Activated CD4-positive, alpha-beta memory T cell treated with anti-CD3 and anti-CD28 coated beads, Interleukin-2, amount 10 ng/mL, durations not matched to agents 7 days and 5 days (primary cell): Measurements from ENCODE around the gene DOCK7. TPM values are rescaled to one million over a fixed set of nuclear protein-coding genes. Genes with fewer than 3 reads are reported as not detected.

Experiments
- CTCF ChIA-PET: fragments of 350-600 bp; sonication (Branson Sonifier 250); formaldehyde crosslinking; loops from one replicate; lab custom pipeline; 2021; ENCODE audit warnings: antibody characterized with exemption, inconsistent platforms; lab: Charles Lee
- POLR2A ChIA-PET: fragments of 350-600 bp; sonication (Branson Sonifier 250); formaldehyde crosslinking; loops from one replicate; lab custom pipeline; 2021; ENCODE audit warnings: antibody characterized with exemption; lab: Charles Lee
- DNase-seq: peaks from one replicate; pipeline ENCODE4 v3.0.0-alpha.2; 2020
- H3K27ac Mint-ChIP-seq: one replicate; pipeline ENCODE4 v1.8.0; 2021; ENCODE audit warnings: mild to moderate bottlenecking, mixed read lengths
- H3K27me3 Mint-ChIP-seq: one replicate; pipeline ENCODE4 v1.8.0; 2021; ENCODE audit warnings: mixed read lengths
- H3K36me3 Mint-ChIP-seq: one replicate; pipeline ENCODE4 v1.8.0; 2021; ENCODE audit warnings: low read depth, mixed read lengths
- H3K4me1 Mint-ChIP-seq: one replicate; pipeline ENCODE4 v1.8.0; 2021; ENCODE audit warnings: mixed read lengths
- H3K4me3 Mint-ChIP-seq: one replicate; pipeline ENCODE4 v1.8.0; 2021; ENCODE audit warnings: mild to moderate bottlenecking, mixed read lengths
- H3K9me3 Mint-ChIP-seq: one replicate; pipeline ENCODE4 v1.8.0; 2021; ENCODE audit warnings: mixed read lengths
- total RNA-seq, 2 experiments: library from RNA; stranded (reverse); gene quantifications; one replicate each; pipeline ENCODE4 v1.2.3, GENCODE V29; 2021

DOCK7 gene
- total RNA-seq, 2 experiments from 2014 or later = 7.6 to 13.5 TPM

DNA sequence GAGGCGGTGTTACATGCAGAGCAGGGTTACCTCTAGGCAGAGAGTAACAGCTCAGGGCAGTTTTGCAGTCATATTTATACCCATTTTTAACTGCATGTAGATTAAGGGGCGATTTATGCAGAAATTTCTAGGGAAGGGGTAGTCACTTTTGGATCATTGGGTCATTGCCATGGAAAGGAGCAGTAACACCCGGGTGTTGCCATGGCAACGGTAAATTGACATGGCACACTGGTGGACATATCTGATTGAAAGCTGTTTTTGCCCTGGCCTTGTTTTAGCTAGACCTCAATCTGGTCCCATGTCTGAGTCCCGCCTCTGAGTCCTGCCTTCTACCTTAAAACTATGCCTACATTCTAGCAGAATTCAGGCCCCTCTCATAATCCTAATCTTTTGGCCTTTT, 263.1 kb downstream of the DOCK7 start:
- H3K9me3 Mint-ChIP-seq = no peaks in the 10 kb centered on the region
- no peak overlapping the region for H3K27ac Mint-ChIP-seq
- H3K4me3 Mint-ChIP-seq = no peak overlapping the region
- DNase-seq = no peak
- ChIA-PET CTCF (interaction anchor here (0.6 to 2.8 kb wide), 2 partner anchors 10 to 261 kb away, joined by 3 to 7 read pairs; no protein-coding TSS in a partner anchor), POLR2A (interaction anchor here (2.8 kb wide), 1 partner anchor 11 kb away, joined by 11 read pairs; no protein-coding TSS in a partner anchor)
- no peaks in the 10 kb centered on the region for H3K36me3 Mint-ChIP-seq
- H3K27me3 Mint-ChIP-seq = peaks cover 2% of the 10 kb centered on the region
- H3K4me1 Mint-ChIP-seq = peaks cover 3% of the 10 kb centered on the region

DNA sequence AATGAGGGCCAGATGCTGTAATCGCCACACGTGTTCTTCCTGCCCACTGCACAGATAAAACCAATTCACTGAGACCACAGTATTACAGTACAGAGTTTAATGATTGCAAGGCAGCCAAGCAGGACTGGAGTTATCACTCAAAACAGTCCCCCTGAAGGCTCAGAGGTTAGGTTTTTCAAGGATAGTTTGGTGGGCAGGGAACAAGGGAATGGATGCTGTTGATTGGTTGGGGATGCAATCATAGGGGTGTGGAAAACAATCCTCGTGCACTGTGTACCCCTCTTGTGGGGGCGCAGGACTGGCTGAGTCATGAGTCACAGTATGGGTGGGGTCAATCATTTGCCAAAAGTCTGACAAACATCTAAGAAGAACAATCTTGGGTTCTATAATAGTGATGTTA, 263.8 kb downstream of the DOCK7 start:
- no peak overlapping the region for H3K4me3 Mint-ChIP-seq
- no peaks in the 10 kb centered on the region for H3K9me3 Mint-ChIP-seq
- POLR2A ChIA-PET = interaction anchor here (2.8 kb wide), 1 partner anchor 11 kb away, joined by 11 read pairs; no protein-coding TSS in a partner anchor
- H3K27me3 Mint-ChIP-seq = peaks cover 2% of the 10 kb centered on the region
- CTCF ChIA-PET = interaction anchor here (2.8 kb wide), 1 partner anchor 11 kb away, joined by 7 read pairs; no protein-coding TSS in a partner anchor
- no peaks in the 10 kb centered on the region for H3K36me3 Mint-ChIP-seq
- no peak overlapping the region for H3K27ac Mint-ChIP-seq
- no peak for DNase-seq
- H3K4me1 Mint-ChIP-seq = peaks cover 3% of the 10 kb centered on the region

DNA sequence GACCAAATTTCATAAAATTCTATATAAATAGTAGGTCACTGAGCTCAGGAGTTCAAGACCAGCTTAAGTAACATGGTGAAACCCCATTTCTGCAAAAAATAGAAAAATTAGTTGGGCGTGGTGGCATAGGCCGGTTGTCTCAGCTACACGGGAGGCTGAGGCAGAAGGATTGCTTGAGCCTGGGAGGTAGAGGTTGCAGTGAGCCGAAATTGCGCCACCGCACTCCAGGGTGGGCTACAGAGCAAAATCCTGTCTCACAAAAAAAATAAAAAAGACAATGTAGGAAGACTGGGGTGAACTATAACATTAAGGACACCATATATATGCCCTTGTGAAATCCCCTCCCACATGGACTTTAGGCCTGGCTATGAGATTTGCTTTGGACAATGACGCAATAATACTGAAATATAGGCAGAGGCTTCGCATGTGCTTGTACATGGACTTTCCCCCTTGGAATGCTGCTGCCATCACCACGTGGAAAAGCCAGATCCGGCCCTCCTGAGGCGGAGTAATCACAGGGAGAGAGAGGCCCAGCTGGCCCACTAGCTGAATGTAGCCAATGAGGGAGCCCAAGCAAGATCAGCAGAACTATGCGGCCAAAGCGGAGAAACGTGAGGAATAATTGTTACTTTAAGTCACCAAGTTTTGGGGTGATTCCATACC, 264.5 kb downstream of the DOCK7 start:
- POLR2A ChIA-PET = interaction anchor here (2.8 kb wide), 1 partner anchor 12 kb away, joined by 11 read pairs; no protein-coding TSS in a partner anchor
- Mint-ChIP-seq H3K4me1 (peaks cover 3% of the 10 kb centered on the region), H3K27ac (no peak overlapping the region), H3K9me3 (no peaks in the 10 kb centered on the region), H3K36me3 (no peaks in the 10 kb centered on the region), H3K4me3 (no peak overlapping the region), H3K27me3 (peaks cover 5% of the 10 kb centered on the region)
- CTCF ChIA-PET = interaction anchor here (0.6 to 2.8 kb wide), 2 partner anchors 11 to 1400 kb away, joined by 4 to 7 read pairs; no protein-coding TSS in a partner anchor
- DNase-seq = no peak

DNA sequence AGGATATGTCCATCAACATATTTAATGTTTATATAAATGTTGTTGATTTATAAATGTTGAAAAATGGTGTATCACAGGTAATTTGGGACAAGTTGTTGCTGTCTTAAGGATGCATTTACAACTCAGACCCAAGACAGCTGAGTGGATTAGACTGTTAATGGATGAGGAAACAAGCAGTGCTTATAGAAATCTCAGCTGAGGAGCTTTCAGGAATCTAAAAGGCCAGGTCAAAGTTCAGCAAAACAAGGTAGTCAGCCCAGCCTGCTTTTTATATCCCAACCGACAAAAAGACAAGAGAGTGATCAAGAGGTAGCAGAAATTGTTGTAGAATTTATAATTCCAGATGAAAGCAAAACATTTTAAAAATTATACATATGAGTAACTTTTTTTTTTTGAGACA, 268.0 kb downstream of the DOCK7 start:
- no peak overlapping the region for H3K4me3 Mint-ChIP-seq
- H3K4me1 Mint-ChIP-seq = peaks cover 3% of the 10 kb centered on the region
- H3K36me3 Mint-ChIP-seq = no peaks in the 10 kb centered on the region
- no peaks in the 10 kb centered on the region for H3K9me3 Mint-ChIP-seq
- POLR2A ChIA-PET = interaction anchor here (1.3 kb wide), 1 partner anchor 16 kb away, joined by 4 read pairs; the partner anchor contains the start of gene USP1
- DNase-seq = no peak
- no peak overlapping the region for H3K27ac Mint-ChIP-seq
- peaks cover 7% of the 10 kb centered on the region for H3K27me3 Mint-ChIP-seq
- CTCF ChIA-PET = interaction anchor here (2.1 kb wide), 1 partner anchor 13 kb away, joined by 5 read pairs; no protein-coding TSS in a partner anchor

DNA sequence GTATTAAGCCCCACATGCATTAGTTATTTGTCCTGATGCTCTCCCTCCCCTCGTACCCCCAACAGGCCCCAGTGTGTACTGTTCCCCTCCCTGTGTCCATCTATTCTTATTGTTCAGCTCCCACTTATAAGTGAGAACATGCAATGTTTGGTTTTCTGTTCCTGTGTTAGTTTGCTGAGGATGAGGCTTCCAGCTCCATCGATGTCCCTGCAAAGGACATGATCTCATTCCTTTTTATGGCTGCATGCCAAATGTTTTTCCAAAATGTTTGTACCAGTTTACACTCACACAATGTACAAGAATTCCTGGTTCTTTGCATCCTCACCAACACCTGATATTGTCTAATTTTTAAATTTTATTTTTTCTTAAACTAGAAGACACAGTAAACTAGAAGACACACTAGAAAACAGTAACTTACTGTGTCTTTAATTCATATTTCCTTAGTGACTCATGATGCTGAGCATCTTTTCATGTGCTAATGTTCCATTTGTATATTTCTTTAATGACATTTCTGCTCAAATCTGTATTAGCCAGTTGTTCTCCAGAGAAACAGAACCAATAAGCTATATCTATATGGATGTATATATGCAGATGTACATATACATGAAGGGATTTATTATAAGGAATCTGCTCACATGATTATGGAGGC, 270.7 kb downstream of the DOCK7 start:
- ChIA-PET CTCF (interaction anchor here (0.7 kb wide), 1 partner anchor 10 kb away, joined by 3 read pairs; no protein-coding TSS in a partner anchor), POLR2A (interaction anchor here (1.3 kb wide), 1 partner anchor 18 kb away, joined by 4 read pairs; no protein-coding TSS in a partner anchor)
- Mint-ChIP-seq H3K9me3 (no peaks in the 10 kb centered on the region), H3K4me3 (no peak overlapping the region), H3K36me3 (no peaks in the 10 kb centered on the region), H3K27me3 (peaks cover 7% of the 10 kb centered on the region), H3K27ac (no peak overlapping the region), H3K4me1 (no peaks in the 10 kb centered on the region)
- no peak for DNase-seq

DNA sequence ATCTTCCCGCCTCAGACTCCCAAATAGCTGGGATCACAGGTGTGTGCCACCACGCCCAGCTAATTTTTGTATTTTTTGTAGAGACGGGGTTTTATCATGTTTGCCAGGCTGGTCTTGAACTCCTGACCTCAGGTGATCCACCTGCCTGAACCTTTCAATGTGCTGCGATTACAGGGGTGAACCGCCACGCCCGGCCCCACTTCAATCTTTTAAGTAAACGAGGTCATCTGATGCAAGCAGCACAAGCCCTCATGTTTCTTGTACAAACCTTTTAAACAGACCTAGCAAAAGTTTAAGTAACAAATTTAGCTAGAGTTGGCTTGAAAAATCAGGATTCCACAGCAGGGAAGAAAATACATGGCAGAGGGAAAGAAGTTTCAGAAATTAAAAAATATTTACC, 272.5 kb downstream of the DOCK7 start:
- peaks cover 7% of the 10 kb centered on the region for H3K27me3 Mint-ChIP-seq
- no peaks in the 10 kb centered on the region for H3K36me3 Mint-ChIP-seq
- DNase-seq = no peak
- CTCF ChIA-PET = no interaction called here
- H3K4me3 Mint-ChIP-seq = no peak overlapping the region
- POLR2A ChIA-PET = no interaction called here
- H3K9me3 Mint-ChIP-seq = no peaks in the 10 kb centered on the region
- H3K4me1 Mint-ChIP-seq = no peaks in the 10 kb centered on the region
- no peak overlapping the region for H3K27ac Mint-ChIP-seq

DNA sequence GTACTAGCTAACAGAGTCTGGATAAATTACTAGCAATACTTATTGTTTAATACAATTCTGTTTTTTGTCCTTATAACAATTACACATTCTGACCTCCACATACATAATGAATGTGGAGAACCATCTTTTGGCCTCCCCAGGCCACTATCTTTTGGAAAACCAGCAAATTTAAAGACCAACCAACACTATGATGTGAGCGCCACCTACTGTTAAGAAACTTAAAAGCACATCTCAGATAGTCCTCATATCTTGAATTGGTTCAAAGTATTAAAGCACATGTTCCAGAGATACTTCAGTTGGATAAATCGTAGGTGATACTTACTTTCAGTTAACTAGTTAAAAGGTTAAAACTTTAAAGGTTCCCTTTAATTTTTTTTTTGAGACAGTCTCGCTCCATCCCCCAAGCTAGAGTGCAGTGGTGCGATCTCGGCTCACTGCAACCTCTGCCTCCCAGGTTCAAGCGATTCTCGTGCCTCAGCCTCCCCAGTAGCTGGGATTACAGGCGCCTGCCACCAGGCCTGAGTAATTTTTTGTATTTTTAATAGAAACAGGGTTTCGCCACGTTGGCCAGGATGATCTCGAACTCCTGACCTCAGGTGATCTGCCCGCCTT, 280.7 kb downstream of the DOCK7 start:
- CTCF ChIA-PET = interaction anchor here (0.6 to 4.5 kb wide), 12 partner anchors 10 to 339 kb away, joined by 3 to 40 read pairs (median 3); no protein-coding TSS in a partner anchor
- Mint-ChIP-seq H3K27me3 (peaks cover 2% of the 10 kb centered on the region), H3K36me3 (no peaks in the 10 kb centered on the region), H3K27ac (no peak overlapping the region), H3K4me1 (no peaks in the 10 kb centered on the region), H3K4me3 (no peak overlapping the region), H3K9me3 (no peaks in the 10 kb centered on the region)
- no peak for DNase-seq
- POLR2A ChIA-PET = no interaction called here

DNA sequence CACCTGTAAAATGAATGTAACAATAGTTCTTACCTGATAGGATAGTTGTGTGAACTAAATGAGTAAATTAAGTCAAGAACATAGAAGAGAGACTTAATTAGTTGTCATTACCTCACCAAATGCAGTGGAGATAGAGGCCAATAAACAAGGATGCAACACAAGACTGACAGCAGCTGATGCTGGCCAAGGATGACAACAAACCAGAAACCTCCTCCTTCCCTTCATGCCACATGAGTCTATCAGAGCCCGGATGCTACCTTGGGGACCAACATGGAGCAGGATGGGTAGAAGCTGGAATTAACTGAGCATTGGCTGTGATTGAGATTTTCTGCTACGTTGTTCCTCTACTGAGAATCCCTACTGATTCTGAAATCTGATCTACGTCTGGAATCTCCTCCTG, 281.6 kb downstream of the DOCK7 start:
- H3K4me1 Mint-ChIP-seq = no peaks in the 10 kb centered on the region
- DNase-seq = no peak
- peaks cover 2% of the 10 kb centered on the region for H3K27me3 Mint-ChIP-seq
- H3K4me3 Mint-ChIP-seq = no peak overlapping the region
- POLR2A ChIA-PET = no interaction called here
- CTCF ChIA-PET = interaction anchor here (0.5 to 4.5 kb wide), 14 partner anchors 11 to 455 kb away, joined by 3 to 40 read pairs (median 3); no protein-coding TSS in a partner anchor
- no peak overlapping the region for H3K27ac Mint-ChIP-seq
- no peaks in the 10 kb centered on the region for H3K36me3 Mint-ChIP-seq
- H3K9me3 Mint-ChIP-seq = no peaks in the 10 kb centered on the region

DNA sequence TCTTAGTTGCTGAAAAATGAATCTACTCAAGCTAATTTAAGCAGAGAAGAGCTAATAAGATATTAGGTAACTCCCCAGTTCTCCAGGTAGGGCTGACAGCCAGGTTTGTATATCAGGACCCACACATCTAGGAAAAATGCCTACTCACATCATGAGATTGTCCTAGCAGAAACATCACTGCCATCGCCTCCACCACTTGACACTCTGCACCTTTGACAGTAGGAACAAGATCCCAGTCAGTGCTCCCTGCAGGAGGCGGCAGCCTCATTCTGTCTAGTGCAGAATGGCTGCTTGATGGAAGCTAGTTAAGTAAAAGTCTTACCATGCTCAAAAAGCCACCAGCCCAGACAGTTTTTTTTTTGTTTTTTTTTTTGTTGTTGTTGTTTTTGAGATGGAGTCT, 282.9 kb downstream of the DOCK7 start:
- CTCF ChIA-PET = interaction anchor here (0.5 to 4.5 kb wide), 7 partner anchors 176 to 341 kb away, joined by 3 to 40 read pairs (median 4); no protein-coding TSS in a partner anchor
- no peaks in the 10 kb centered on the region for H3K36me3 Mint-ChIP-seq

More for the DNA sequence above, 282.9 kb downstream of the DOCK7 start:
- no peak overlapping the region for H3K27ac Mint-ChIP-seq
- no peak overlapping the region for H3K4me3 Mint-ChIP-seq
- H3K4me1 Mint-ChIP-seq = no peaks in the 10 kb centered on the region
- DNase-seq = no peak
- no peaks in the 10 kb centered on the region for H3K9me3 Mint-ChIP-seq
- POLR2A ChIA-PET = interaction anchor here (1.8 kb wide), 1 partner anchor 30 kb away, joined by 4 read pairs; no protein-coding TSS in a partner anchor
- H3K27me3 Mint-ChIP-seq = peaks cover 2% of the 10 kb centered on the region

Other genes starting within 250 kb of the DOCK7 start
- not detected for gene ANGPTL3, start 90.9 kb downstream of the DOCK7 start, total RNA-seq
- gene ATG4C, start 95.7 kb upstream of the DOCK7 start, total RNA-seq = 10 to 100 TPM; 10.5 to 12.6 TPM